ENCODE data around the gene GPR68. TPM values are rescaled to one million over a fixed set of nuclear protein-coding genes. Genes with fewer than 3 reads are reported as not detected.
"Not testable (repeated sequence)": the region's sequence is repeated elsewhere in the genome, so short reads cannot be mapped to it uniquely, and the experiment has no call there.

GPR68 gene
- total and polyA plus RNA-seq, 5 donors = 0.25 to 1.0 (median 0.79) TPM

GRCh38 chr14:91187271-91187670 is 57.2 kb downstream of the GPR68 start:
- H3K27me3 ChIP-seq (ENCODE audit: control insufficient read depth, insufficient read depth) = no peaks in the 10 kb centered on the region
- H3K9me3 ChIP-seq (ENCODE audit: control insufficient read depth, low read length) = no peaks in the 10 kb centered on the region
- H3K4me1 ChIP-seq (ENCODE audit: control insufficient read depth, insufficient read depth, low read length) = no peaks in the 10 kb centered on the region
- no peak for ATAC-seq
- no peak overlapping the region for H3K27ac ChIP-seq (ENCODE audit: low read length)
- WGBS = 97% methylated on average over 13 of the region's 13 CpGs
- no peak overlapping the region for H3K4me3 ChIP-seq (ENCODE audit: low read length)
- intact Hi-C loops (cut with DNase I) = no loop called here
- DNase-seq = no peak

DNA sequence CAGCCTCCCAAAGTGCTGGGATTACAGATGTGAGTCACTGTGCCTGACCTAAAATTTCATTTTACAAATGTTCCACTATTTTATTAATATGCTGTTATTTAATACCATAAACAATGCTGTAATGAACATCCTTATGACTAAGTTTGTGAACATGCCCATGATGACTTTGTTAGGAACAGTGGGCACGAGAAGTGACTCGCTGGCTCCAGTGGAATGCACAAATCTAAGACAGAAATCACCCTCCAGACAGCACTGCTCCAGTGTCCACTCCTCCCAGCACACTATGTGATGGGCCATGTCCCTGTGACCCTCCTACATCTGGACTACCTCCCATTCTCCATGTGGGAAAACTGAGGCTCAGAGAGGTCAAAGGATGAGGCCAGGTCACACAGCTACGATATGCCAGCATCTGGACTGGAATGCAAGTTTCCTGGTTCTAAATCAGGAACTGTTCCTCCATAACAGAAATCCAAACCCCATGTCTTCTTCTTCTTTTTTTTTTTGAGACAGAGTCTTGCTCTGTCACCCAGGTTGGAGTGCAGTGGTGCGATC is 57.9 kb downstream of the GPR68 start:
- H3K4me3 ChIP-seq (ENCODE audit: low read length) = no peak overlapping the region
- no peaks in the 10 kb centered on the region for H3K4me1 ChIP-seq (ENCODE audit: control insufficient read depth, insufficient read depth, low read length)
- H3K9me3 ChIP-seq (ENCODE audit: control insufficient read depth, low read length) = no peaks in the 10 kb centered on the region
- no peaks in the 10 kb centered on the region for H3K27me3 ChIP-seq (ENCODE audit: control insufficient read depth, insufficient read depth)
- no peak for DNase-seq
- H3K27ac ChIP-seq (ENCODE audit: low read length) = no peak overlapping the region
- intact Hi-C loops (cut with DNase I) = no loop called here
- 96% methylated on average over 4 of the region's 4 CpGs for WGBS
- no peak for ATAC-seq

DNA sequence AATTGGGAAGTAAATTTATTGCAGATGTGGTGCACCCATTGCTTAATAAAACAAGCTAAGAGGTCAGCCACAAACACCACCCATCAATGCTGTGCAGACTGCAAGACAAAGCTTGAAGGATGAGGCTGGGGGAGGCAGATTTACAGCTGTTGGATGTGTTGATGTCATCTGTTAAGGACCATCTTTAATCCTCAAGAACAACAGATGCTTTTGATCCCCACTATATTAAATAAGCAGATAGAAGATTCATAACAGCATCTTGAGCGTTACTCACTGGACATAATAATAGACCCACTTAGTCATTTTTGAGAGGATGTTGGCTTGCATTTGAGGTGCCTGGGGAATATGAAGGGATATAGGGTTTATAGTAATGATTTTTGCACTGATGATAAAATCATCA is 58.8 kb downstream of the GPR68 start:
- intact Hi-C loops (cut with DNase I) = no loop called here
- ATAC-seq (no peak), DNase-seq (no peak)
- Histone ChIP-seq H3K27ac (ENCODE audit: low read length) (no peak overlapping the region), H3K9me3 (ENCODE audit: control insufficient read depth, low read length) (no peaks in the 10 kb centered on the region), H3K27me3 (ENCODE audit: control insufficient read depth, insufficient read depth) (no peaks in the 10 kb centered on the region), H3K4me3 (ENCODE audit: low read length) (no peak overlapping the region), H3K4me1 (ENCODE audit: control insufficient read depth, insufficient read depth, low read length) (no peaks in the 10 kb centered on the region)
- WGBS = 71% methylated on average over 1 of the region's 1 CpG

GRCh38 chr14:91184559-91184958 is 59.9 kb downstream of the GPR68 start:
- no peaks in the 10 kb centered on the region for H3K27me3 ChIP-seq (ENCODE audit: control insufficient read depth, insufficient read depth)
- intact Hi-C loops (cut with DNase I) = no loop called here
- ATAC-seq = no peak

DNA sequence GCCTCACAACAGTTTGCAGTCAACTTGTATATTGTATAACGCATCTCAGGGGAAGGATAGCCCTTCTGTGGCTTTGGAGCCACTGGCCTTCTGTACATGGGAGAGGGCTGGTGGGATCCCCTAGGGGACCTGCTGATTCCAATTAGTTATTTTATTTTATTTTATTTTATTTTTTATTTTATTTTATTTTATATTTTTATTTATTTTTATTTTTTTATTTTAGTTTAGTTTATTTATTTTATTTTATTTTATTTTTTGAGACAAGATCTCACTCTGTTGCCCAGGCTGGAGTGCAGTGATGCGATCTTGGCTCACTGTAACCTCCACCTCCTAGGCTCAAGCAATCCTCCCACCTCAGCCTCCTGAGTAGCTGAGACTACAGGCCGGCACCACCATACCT is 61.8 kb downstream of the GPR68 start:
- 94% methylated on average over 3 of the region's 3 CpGs for WGBS
- H3K27me3 ChIP-seq (ENCODE audit: control insufficient read depth, insufficient read depth); DNase-seq; H3K27ac ChIP-seq (ENCODE audit: low read length); H3K4me1 ChIP-seq (ENCODE audit: control insufficient read depth, insufficient read depth, low read length); H3K4me3 ChIP-seq (ENCODE audit: low read length); ATAC-seq; H3K9me3 ChIP-seq (ENCODE audit: control insufficient read depth, low read length); intact Hi-C loops (cut with DNase I): not testable (repeated sequence)

More at GRCh38 chr14:91184559-91184958, 59.9 kb downstream of the GPR68 start:
- DNase-seq = no peak
- H3K27ac ChIP-seq (ENCODE audit: low read length) = no peak overlapping the region
- H3K9me3 ChIP-seq (ENCODE audit: control insufficient read depth, low read length) = no peaks in the 10 kb centered on the region
- H3K4me3 ChIP-seq (ENCODE audit: low read length) = no peak overlapping the region
- no peaks in the 10 kb centered on the region for H3K4me1 ChIP-seq (ENCODE audit: control insufficient read depth, insufficient read depth, low read length)

Other genes starting within 250 kb of the GPR68 start
- gene RPS6KA5, start 184.1 kb downstream of the GPR68 start, total RNA-seq = 10 to 100 TPM in 3 of 4 donors, 1 to 10 TPM in 1; 9.9 to 15.5 (median 13.2) TPM
- 2.0 TPM for gene RPS6KA5, start 184.1 kb downstream of the GPR68 start, polyA plus RNA-seq
- 100 to 1,000 TPM; 145 to 208 (median 179) TPM for gene DGLUCY, start 130.6 kb downstream of the GPR68 start, total RNA-seq
- 112 TPM for gene DGLUCY, start 130.6 kb downstream of the GPR68 start, polyA plus RNA-seq
- gene CCDC88C, start 173.1 kb upstream of the GPR68 start, total RNA-seq = 1 to 10 TPM; 2.5 to 5.4 (median 4.8) TPM
- gene CCDC88C, start 173.1 kb upstream of the GPR68 start, polyA plus RNA-seq = 2.5 TPM

All from right cardiac atrium (tissue), 5 donors.